Right lobe of liver (tissue), 4 donors: ENCODE measurements around the gene TMEM129.

Source experiments
- CTCF ChIP-seq, 4 donors: fragments of 200-600 bp in 3 of 4; fragments of 450-650 bp in 1 of 4; IDR thresholded peaks; one replicate each; pipeline versions ENCODE4 v1.5.1 to v1.8.0; 2016 to 2022; ENCODE audit warnings: antibody characterized with exemption in 4 of 4, mild to moderate bottlenecking in 2 of 4
- POLR2A ChIP-seq: fragments of 450-650 bp; IDR thresholded peaks from one replicate; pipeline ENCODE4 v1.6.1; 2017; ENCODE audit warnings: antibody characterized with exemption, mild to moderate bottlenecking
- donor health status: DM: no; HTN: no; CAD: no.
- donor health status: DM: no; HTN: no; CAD: no.
- donor health status: DM: no; HTN: yes; CAD: no.

- no peak for TF ChIP-seq CTCF (IDR thresholded peaks at IDR 0.05)
- TF ChIP-seq POLR2A = no peak
Measured at GRCh38 chr4:1731180-1731579, 10.1 kb upstream of the TMEM129 start.
